Measurements from ENCODE around the gene CTDSPL. TPM values are rescaled to one million over a fixed set of nuclear protein-coding genes. Genes with fewer than 3 reads are reported as not detected.

Gene CTDSPL
- total RNA-seq, 2 donors from 2014 or later: 59.3 to 60.3 TPM

- intact Hi-C loops (cut with DNase I): no loop called here
Observed at GRCh38 chr3:37824954-37825328, 36.7 kb upstream of the CTDSPL start.

GRCh38 chr3:37825744-37826400, 35.8 kb upstream of the CTDSPL start:
- Histone ChIP-seq H3K4me1 (replicated peaks) (no peaks in the 10 kb centered on the region), H3K27me3 (replicated peaks; ENCODE audit: insufficient read depth) (no peaks in the 10 kb centered on the region), H3K27ac (no peak overlapping the region), H3K36me3 (no peaks in the 10 kb centered on the region), H3K9me3 (no peaks in the 10 kb centered on the region), H3K4me3 (no peak overlapping the region)
- DNase-seq (ENCODE audit: low spot score): no peak
- no peak for TF ChIP-seq POLR2A (IDR thresholded peaks at IDR 0.05)
- TF ChIP-seq POLR2AphosphoS5 (IDR thresholded peaks at IDR 0.05): no peak
- TF ChIP-seq, protein P1, sequence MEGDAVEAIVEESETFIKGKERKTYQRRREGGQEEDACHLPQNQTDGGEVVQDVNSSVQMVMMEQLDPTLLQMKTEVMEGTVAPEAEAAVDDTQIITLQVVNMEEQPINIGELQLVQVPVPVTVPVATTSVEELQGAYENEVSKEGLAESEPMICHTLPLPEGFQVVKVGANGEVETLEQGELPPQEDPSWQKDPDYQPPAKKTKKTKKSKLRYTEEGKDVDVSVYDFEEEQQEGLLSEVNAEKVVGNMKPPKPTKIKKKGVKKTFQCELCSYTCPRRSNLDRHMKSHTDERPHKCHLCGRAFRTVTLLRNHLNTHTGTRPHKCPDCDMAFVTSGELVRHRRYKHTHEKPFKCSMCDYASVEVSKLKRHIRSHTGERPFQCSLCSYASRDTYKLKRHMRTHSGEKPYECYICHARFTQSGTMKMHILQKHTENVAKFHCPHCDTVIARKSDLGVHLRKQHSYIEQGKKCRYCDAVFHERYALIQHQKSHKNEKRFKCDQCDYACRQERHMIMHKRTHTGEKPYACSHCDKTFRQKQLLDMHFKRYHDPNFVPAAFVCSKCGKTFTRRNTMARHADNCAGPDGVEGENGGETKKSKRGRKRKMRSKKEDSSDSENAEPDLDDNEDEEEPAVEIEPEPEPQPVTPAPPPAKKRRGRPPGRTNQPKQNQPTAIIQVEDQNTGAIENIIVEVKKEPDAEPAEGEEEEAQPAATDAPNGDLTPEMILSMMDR (IDR thresholded peaks at IDR 0.05): no peak
- intact Hi-C loops (cut with DNase I): no loop called here
- WGBS: 79% methylated on average over 3 of the region's 3 CpGs

More at GRCh38 chr3:37824954-37825328, 36.7 kb upstream of the CTDSPL start:
- TF ChIP-seq, protein P1 (IDR thresholded peaks at IDR 0.05): no peak
- no peaks in the 10 kb centered on the region for H3K27me3 ChIP-seq (replicated peaks; ENCODE audit: insufficient read depth)
- no peak overlapping the region for H3K4me3 ChIP-seq
- WGBS: 15% methylated on average over 1 of the region's 1 CpG
- no peak for DNase-seq (ENCODE audit: low spot score)
- no peaks in the 10 kb centered on the region for H3K4me1 ChIP-seq (replicated peaks)
- no peak overlapping the region for H3K27ac ChIP-seq
- no peaks in the 10 kb centered on the region for H3K9me3 ChIP-seq
- H3K36me3 ChIP-seq: no peaks in the 10 kb centered on the region

DNA sequence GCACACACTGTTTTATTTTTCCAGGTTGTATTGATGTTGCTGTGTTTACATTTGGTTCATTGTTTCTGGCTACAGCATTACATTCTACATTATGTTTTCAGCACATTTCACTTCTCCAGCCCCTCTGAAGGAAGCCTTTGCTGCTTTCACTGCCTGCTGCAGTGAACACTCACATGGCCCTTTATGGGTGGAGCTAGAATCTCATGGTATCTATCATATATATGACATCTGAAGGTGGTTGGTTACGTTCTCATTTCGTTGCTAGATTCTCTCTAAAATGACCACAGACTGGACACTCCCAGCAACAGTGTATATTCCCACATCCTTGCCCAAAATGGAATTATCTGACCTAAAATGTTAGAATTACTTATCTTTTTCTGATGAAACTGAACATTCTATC, 35.2 kb upstream of the CTDSPL start:
- Histone ChIP-seq H3K36me3 (no peaks in the 10 kb centered on the region), H3K4me3 (no peak overlapping the region), H3K27me3 (replicated peaks; ENCODE audit: insufficient read depth) (no peaks in the 10 kb centered on the region), H3K4me1 (replicated peaks) (no peaks in the 10 kb centered on the region), H3K9me3 (no peaks in the 10 kb centered on the region), H3K27ac (no peak overlapping the region)
- WGBS: 64% methylated on average over 2 of the region's 2 CpGs
- no peak for DNase-seq (ENCODE audit: low spot score)
- intact Hi-C loops (cut with DNase I): no loop called here
- TF ChIP-seq POLR2A (IDR thresholded peaks at IDR 0.05) (no peak), POLR2AphosphoS5 (IDR thresholded peaks at IDR 0.05) (no peak)
- TF ChIP-seq, protein P1 (IDR thresholded peaks at IDR 0.05): no peak

- no peak overlapping the region for H3K4me3 ChIP-seq
- H3K27ac ChIP-seq: no peak overlapping the region
- intact Hi-C loops (cut with DNase I): no loop called here
- no peaks in the 10 kb centered on the region for H3K36me3 ChIP-seq
- H3K4me1 ChIP-seq (replicated peaks): no peaks in the 10 kb centered on the region
- H3K9me3 ChIP-seq: no peaks in the 10 kb centered on the region
- H3K27me3 ChIP-seq (replicated peaks; ENCODE audit: insufficient read depth): no peaks in the 10 kb centered on the region
- TF ChIP-seq POLR2A (IDR thresholded peaks at IDR 0.05) (no peak), POLR2AphosphoS5 (IDR thresholded peaks at IDR 0.05) (no peak)
- TF ChIP-seq, protein P1 (IDR thresholded peaks at IDR 0.05): no peak
- 74% methylated on average over 1 of the region's 1 CpG for whole genome bisulfite sequencing
- DNase-seq (ENCODE audit: low spot score): no peak
Observed at GRCh38 chr3:37826933-37827332, 34.7 kb upstream of the CTDSPL start.

DNA sequence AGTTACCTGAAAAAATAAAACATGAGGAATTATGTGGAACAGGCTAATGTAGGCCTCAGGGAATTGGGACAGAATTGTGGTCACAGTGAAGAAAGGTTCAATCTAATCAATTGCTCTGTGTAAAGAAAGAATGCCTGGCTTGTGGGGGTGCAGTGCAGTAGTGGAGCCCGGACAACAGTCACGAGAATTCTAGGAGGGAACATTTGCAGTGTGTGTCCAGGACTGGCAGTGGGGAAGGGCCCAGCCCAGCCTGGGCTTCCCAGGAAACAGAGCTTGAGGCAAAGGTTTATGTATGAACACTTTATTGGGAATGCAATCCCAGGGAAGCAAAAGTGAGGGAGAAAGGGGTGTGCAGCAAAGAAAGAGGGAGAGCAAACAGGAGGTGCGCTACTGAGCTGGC, 29.2 kb upstream of the CTDSPL start:
- intact Hi-C loops (cut with DNase I): no loop called here
- no peak for DNase-seq (ENCODE audit: low spot score)
- no peak overlapping the region for H3K4me3 ChIP-seq

More for the DNA sequence above, 29.2 kb upstream of the CTDSPL start:
- WGBS: 77% methylated on average over 3 of the region's 3 CpGs
- Histone ChIP-seq H3K27ac (no peak overlapping the region), H3K27me3 (replicated peaks; ENCODE audit: insufficient read depth) (no peaks in the 10 kb centered on the region), H3K36me3 (no peaks in the 10 kb centered on the region), H3K4me1 (replicated peaks) (no peaks in the 10 kb centered on the region), H3K9me3 (no peaks in the 10 kb centered on the region)
- TF ChIP-seq, protein P1 (IDR thresholded peaks at IDR 0.05): no peak
- TF ChIP-seq POLR2A (IDR thresholded peaks at IDR 0.05) (no peak), POLR2AphosphoS5 (IDR thresholded peaks at IDR 0.05) (no peak)

Data from prostate gland (tissue), 2 donors.